ENCODE measurements around the gene PPP1R3F.

The PPP1R3F gene

GRCh38 chrX:49249071-49249470 is 20.5 kb upstream of the PPP1R3F start:
- DNase-seq (no peak), ATAC-seq (no peak)

DNA sequence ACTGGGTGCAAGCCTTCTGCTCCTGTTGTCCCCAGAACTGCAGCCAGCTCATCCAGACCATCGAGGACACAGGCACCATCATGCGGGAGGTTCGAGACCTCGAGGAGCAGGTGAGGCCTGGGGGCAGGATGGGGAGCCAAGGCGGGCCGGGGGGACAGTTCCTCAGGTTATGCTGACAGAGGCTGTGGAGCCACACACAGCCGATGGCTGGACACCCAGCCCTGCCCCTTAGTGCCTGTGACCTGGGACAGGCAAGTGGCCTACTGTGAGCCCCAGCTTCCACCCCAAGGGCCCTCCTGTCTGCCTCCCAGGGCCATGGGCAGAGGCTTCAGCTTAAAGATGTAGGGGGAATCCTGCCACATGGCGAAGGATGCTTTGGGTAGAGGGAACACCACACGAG is 20.0 kb upstream of the PPP1R3F start:
- DNase-seq (no peak), ATAC-seq (no peak)

DNA sequence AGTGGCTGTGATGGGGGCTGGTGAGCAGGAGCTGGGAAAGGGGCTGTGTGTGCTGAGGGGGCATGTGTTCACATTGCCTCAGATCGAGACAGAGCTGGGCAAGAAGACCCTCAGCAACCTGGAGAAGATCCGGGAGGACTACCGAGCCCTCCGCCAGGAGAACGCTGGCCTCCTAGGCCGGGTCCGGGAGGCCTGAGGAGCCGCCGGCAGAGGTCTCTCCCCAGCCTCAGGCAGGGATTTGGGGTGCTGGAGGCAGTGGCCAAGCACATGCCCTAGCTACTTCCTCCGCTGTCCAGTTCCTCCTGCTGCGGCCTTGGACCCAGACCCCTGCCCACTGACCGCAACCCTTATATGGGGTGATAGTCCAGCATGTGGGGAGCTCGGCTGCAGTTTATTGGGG is 19.5 kb upstream of the PPP1R3F start:
- no peak for ATAC-seq
- no peak for DNase-seq

DNA sequence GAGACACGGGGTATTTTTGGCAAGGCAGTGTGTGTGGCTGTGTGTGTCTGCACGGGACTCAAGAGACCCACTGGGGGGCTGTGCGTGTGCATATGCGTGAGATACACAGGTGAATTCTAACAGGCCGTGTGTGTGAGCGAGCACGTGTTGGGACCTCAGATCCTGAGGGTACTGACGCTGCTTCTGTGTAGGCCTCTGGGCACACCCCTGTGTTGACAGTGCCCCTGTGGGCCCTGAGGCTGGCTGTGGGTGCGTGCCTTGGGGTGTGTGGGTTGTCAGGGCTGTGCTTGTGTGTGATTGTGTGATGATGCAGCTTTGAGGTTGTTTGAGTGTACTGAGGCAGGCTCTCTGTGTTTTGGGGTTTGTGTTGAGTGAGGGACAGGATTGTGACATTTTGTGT is 19.0 kb upstream of the PPP1R3F start:
- ATAC-seq (no peak), DNase-seq (no peak)

DNA sequence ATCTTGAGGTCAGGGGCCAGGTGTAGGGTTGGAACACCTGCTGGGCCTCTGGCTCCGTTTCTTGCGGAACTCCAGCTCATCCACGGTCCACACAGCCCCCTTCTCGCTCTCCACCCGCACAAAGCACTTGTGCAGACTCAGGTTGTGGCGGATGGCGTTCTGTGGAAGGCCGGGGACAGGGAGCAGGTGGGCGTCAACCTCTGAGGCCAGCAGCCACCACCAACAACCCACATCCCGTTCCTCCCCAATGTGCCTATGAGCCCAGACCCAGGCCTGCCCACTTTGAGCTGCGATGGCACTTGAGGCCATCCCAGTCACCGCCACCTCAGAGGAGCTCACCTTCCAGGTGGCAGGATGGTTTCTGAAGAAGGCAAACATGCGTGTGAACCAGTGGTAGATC is 18.3 kb upstream of the PPP1R3F start:
- no peak for ATAC-seq
- DNase-seq: no peak

DNA sequence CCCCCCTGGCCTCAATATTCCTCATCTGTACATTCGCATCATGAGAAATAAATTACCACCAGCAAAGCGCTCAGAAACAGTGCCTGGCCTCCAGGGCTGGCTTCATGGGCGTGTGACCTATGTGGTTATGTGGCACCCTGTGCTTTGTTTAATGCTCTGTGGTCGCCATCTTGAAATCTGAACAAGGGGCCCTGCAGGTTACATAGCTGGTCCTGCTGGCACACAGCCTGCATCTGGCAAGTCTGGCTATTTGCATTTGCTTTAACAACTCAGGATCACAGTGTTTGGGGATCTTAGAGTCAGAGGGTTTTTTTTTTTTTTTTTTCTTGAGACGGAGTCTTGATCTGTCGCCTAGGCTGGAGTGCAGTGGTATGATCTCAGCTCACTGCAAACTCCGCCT is 15.0 kb upstream of the PPP1R3F start:
- ATAC-seq (no peak), DNase-seq (no peak)

DNA sequence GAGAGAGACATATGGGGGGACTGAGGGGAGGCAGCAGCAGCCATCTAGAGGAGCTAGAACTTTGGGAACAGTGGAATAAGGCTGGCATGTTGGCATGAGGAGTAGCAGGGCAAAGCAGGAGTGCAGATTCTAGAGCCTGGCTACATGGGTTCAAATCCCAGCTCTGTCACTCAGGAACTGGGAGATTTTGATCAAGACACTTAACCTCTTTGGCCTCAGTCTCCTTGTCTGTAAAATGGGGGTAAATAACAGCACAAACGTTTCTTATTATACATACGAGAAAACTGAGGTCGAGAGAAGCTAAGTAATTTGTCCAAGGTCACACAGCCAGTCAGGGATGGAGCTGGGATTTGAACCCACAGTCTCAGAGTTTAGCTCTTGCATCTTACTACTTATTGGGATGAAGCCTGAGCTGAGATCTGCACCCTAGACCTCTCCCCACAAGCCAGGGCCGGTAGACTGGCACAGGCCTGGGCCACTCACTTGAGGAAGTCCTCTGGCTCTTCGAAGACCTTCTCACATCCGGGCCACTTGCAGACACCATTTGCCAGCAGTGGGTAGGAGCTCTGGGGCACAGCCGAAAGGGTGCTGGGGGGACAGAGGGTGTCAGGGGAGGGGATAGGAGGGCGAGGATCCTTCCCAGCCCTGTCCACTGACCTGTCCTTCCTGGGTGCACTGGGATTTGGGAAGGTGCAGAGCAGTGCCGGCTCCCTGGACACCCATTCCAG is 13.2 kb upstream of the PPP1R3F start:
- DNase-seq (no peak), ATAC-seq (no peak)

DNA sequence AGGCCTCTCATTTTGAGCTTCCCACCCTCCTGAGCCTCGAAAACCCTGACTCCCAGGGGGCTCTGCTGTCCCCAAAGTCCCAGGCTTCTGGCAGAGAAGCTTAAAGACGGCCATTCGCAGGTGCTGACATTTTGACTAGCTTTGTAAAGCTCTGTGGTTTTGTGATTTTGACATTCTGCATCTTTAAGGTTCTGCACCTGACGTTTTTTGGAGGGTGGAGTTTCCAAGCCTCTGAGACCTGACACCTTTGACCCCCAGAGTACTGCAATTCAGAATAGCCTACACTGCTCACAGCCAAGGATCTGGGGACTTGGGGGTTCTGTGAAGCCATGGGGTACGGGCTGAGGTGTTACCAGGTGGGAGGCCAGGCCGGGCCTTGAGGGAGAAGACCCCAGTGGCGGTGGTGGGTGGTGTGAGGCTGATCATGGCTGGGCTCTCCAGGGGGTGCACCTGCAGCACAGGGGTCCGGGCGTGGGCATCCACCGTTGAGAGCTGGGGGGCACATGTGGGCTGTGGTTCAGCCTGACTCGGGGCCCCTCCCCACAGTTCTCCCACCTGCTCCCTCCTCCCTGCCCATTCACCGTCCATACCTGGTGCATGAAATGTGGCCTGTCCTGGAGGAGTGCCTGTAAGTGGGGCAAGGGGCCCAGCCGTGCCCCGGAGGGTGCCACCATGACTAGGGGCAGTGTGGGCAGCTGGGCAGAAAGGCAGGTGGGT is 12.4 kb upstream of the PPP1R3F start:
- ATAC-seq (peak; percentile 44), DNase-seq (no peak)

DNA sequence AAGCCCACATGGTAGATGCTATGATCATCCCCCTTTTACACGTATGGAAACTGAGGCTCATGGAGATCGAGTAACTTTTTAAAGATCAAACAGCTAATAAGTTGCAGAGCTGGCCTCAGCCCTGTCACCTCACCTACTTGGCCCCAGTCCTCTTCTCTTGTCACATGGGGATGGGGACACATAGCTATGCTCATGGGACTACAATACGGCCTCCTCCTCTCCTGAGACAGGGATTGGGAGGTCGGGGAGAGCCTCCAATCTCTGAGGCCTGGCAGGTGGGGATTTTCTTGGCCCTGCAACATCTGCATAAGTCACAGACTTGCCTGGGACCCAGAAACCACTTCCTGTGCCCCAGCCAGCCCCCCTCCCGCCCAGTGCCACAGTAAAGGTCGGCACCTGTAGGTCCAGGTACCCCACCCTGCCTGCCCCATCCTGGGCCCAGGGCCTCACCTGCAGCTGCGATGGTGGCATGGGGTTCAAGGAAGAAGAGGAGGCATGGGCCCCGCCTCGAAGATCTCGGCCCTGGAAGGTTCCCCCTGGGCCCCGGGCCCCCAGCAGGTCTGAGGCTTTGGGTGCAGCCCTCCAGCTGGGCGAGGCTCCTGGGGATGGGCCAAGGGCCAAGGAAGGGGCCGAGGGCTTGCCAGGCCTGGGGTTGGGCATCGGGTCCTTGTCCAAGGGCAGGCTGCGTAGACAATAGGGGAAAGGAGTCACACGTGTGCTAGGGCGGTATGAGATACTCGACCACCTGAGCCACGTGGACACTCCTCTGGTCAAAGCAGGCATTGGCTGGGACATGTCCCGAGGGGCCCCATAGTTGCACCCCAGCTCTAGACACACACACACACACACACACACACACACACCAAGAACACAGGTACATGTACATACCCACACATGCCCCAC is 11.5 kb upstream of the PPP1R3F start:
- ATAC-seq (peak; percentile 19), DNase-seq (peak; percentile 31)

- DNase-seq (no peak), ATAC-seq (no peak)
Observed at GRCh38 chrX:49258749-49259124, 10.9 kb upstream of the PPP1R3F start.

GRCh38 chrX:49260221-49260985 is 9.2 kb upstream of the PPP1R3F start:
- ATAC-seq: no peak
- no peak for DNase-seq

GRCh38 chrX:49262603-49263002 is 7.0 kb upstream of the PPP1R3F start:
- ATAC-seq (peak; percentile 79), DNase-seq (no peak)

- DNase-seq: no peak
- no peak for ATAC-seq
Observed at GRCh38 chrX:49263631-49264030, 6.0 kb upstream of the PPP1R3F start.

GRCh38 chrX:49264460-49264859 is 5.1 kb upstream of the PPP1R3F start, which contains the start of gene FOXP3:
Gene FOXP3, minus strand, starts transcription at chrX:49264710. Its CDS starts 6,205 bp downstream, at chrX:49258505.
- DNase-seq: no peak
- ATAC-seq: no peak

- DNase-seq (no peak), ATAC-seq (no peak)
Observed at GRCh38 chrX:49266523-49267445, 2.8 kb upstream of the PPP1R3F start.

DNA sequence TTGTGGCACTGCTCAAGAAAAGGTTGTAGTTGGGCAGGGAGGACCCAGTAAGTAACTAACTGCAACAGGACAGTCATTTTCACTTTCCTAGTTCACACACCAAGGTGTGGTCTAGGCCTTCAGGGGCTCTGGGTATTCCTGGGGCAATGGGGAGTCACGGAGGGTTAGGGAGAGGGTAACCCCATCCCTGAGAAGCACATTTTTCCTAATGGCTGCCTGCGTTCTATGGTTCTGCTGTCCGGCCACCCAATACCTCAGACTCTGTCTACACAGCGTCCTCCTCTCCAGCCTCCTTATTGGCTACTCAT is 937 bp upstream of the PPP1R3F start:
- no peak for ATAC-seq

GRCh38 chrX:49269010-49269766 is 405 bp upstream of the PPP1R3F start:
- ATAC-seq: peak; percentile 84

More for the DNA sequence above, 937 bp upstream of the PPP1R3F start:
- DNase-seq: no peak

GRCh38 chrX:49270249-49270921 is 792 bp downstream of the PPP1R3F start:
- DNase-seq (peak; percentile 7), ATAC-seq (no peak)

More at GRCh38 chrX:49269010-49269766, 405 bp upstream of the PPP1R3F start:
- peak; percentile 92 for DNase-seq

DNA sequence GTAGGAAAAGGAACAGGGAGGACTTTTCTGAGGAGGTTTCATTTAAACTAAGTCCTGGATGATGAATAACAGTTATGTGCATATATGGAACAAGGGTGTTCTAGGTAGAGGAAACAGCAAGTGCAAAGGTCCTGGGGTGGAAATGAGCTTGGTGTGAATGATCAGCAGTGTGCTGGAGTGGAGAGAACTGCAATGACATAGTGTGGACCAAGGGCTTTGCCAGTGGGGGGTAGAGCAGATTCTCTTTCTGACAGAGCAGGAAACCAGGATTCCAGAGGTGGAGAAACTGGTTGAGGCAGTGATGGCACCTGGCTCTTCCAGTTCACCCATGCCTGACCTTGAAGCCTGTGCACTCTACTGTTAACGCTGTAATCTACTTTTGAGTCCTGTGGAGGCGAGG is 1.7 kb downstream of the PPP1R3F start:
- DNase-seq (no peak), ATAC-seq (no peak)

- ATAC-seq (no peak), DNase-seq (no peak)
Observed at GRCh38 chrX:49272421-49272820, 2.8 kb downstream of the PPP1R3F start.
